GM19238 (cell line): Measurements from ENCODE around the gene AGAP2.
"Not testable (repeated sequence)": the region's sequence is repeated elsewhere in the genome, so short reads cannot be mapped to it uniquely, and the experiment has no call there.

Experiments used
- DNase-seq: peaks from one replicate; pipeline ENCODE4 v3.0.0; 2011; ENCODE audit warnings: low spot score; ENCODE audit not compliant: insufficient read length

Gene AGAP2

GRCh38 chr12:57723630-57723962 is 14.9 kb downstream of the AGAP2 start:
- no peak for DNase-seq

GRCh38 chr12:57722716-57723629 is 15.6 kb downstream of the AGAP2 start:
- no peak for DNase-seq

- DNase-seq = not testable (repeated sequence)
Observed at GRCh38 chr12:57721846-57722608, 16.5 kb downstream of the AGAP2 start.

DNA sequence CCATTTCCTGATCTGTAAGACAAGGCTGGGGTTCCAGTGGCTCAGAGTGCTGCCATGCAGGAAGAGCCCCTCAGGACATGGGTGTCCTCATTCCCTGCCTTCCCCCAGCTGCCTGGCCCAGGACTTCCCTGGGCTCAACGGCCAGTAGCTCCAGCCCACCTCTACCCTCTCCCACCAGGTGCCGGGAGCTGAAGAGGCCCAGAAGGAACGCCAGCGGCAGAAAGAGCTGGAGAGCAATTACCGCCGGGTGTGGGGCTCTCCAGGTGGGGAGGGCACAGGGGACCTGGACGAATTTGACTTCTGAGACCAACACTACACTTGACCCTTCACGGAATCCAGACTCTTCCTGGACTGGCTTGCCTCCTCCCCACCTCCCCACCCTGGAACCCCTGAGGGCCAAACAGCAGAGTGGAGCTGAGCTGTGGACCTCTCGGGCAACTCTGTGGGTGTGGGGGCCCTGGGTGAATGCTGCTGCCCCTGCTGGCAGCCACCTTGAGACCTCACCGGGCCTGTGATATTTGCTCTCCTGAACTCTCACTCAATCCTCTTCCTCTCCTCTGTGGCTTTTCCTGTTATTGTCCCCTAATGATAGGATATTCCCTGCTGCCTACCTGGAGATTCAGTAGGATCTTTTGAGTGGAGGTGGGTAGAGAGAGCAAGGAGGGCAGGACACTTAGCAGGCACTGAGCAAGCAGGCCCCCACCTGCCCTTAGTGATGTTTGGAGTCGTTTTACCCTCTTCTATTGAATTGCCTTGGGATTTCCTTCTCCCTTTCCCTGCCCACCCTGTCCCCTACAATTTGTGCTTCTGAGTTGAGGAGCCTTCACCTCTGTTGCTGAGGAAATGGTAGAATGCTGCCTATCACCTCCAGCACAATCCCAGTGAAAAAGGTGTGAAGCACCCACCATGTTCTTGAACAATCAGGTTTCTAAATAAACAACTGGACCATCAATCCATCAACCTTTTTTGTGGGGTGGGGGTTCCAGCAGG is 17.6 kb downstream of the AGAP2 start:
- DNase-seq = no peak

- no peak for DNase-seq
Observed at GRCh38 chr12:57719777-57720605, 18.6 kb downstream of the AGAP2 start.

GRCh38 chr12:57718641-57719528 is 19.7 kb downstream of the AGAP2 start:
- DNase-seq = no peak

- DNase-seq = no peak
Observed at GRCh38 chr12:57717846-57718640, 20.5 kb downstream of the AGAP2 start.

DNA sequence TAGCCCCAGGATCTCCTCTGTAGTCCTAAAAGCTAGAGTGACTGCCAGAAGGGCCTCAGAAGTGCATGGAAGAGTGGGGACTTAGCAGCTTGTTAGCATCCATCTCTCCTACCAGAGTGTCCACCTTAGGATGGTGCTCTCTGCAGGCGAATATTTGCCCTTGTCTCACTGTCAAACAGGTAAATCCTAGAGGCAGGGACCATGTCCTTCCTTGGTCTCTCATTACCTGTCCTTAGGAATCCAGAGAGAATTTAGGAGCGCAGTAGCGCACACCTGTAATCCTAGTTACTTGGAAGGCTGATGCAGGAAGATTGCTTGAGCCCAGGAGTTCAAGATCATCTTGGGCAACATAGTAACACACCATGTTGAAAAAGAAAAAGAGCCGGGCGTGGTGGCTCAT is 21.4 kb downstream of the AGAP2 start:
- no peak for DNase-seq

DNA sequence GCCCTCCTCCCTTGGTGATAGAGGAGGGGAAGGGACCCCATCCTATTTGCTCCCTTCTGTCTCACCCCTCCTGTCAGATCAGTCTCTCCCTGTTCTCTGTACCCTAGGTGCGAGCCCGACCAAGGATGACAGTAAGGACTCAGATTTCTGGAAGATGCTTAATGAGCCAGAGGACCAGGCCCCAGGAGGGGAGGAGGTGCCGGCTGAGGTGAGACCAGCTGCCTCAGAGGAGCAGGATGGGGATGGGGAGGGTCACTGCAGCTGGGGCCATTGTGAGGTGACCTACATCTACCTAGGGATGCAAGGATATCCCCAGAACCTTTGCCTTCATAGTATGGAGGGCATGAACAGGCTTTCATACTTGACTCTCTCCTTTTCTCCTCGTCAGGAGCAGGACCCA is 22.2 kb downstream of the AGAP2 start:
- DNase-seq = no peak

DNA sequence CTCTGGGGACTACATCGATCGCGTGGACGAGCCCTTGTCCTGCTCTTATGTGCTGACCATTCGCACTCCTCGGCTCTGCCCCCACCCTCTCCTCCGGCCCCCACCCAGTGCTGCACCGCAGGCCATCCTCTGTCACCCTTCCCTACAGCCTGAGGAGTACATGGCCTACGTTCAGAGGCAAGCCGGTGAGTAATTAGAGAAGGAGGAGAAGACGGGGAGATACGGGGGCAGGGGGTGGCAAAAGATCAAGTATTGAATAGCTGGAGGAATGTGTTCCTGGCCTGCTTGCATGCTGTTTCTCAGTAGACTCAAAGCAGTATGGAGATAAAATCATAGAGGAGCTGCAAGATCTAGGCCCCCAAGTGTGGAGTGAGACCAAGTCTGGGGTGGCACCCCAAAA is 22.8 kb downstream of the AGAP2 start:
- no peak for DNase-seq

DNA sequence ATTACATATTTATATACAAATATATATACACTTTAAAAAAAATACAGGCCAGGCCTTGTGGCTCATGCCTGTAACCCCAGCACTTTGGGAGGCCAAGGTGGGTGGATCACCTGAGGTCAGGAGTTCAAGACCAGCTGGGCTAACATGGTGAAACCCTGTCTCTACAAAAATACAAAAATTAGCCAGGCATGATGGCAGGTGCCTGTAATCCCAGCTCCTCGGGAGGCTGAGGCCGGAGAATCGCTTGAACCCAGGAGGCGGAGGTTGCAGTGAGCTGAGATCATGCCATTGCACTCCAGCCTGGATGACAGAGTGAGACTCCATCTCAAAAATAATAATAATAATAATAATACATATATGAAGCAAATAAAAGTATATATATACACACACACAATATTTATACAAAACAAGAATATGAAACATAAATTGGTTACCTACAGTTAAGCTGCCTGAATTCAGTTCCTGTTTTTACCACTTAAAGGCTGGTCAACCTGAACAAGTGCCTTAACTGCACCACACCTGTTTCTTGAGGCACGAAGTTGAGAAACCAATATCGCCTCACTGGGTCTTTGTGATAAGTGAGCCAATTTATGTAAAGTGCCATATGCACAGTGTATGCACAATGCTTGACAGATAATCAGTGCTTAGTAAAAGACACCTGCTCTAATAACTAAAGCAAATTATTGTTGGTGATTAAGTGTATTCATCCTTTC is 23.4 kb downstream of the AGAP2 start:
- DNase-seq = not testable (repeated sequence)

DNA sequence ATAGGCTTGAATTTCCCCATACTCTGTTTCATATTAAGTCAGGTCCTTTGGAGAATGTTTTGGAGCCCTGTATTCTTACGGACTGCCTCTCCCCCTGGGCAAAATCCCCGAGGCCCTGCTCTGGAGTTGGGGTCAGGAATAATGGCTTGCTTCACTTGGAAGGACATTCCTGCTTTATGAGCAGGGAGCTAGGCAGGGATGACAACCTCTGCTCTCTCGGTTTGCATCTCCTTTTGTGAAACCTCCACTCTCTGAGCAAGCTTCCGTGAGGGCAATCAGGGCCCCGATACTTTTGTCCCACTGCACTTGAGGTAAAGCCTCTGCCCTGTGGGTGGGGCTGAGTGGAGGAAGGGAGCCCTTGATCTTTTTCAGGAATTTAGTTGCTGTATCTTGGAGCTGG is 25.3 kb downstream of the AGAP2 start:
- DNase-seq = no peak

DNA sequence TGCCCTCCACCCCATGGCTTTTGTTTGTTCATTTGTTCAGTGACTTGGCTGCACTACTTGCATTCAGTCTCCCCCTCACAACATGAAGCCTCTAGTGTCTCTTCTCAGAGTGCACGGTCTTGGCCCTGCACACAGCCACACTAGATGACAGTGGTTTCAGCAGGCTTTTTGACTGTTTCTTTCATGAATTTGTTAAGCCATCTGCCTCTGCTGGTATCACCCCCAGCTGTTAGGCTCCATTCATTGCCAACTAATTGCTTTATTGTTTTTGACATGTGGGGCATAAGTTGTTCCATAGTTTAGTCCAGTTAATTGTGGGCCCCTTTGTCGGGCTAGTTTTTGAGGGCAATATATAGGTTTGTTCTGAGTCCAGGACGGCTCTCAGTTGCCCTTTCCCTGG is 25.8 kb downstream of the AGAP2 start:
- no peak for DNase-seq

DNA sequence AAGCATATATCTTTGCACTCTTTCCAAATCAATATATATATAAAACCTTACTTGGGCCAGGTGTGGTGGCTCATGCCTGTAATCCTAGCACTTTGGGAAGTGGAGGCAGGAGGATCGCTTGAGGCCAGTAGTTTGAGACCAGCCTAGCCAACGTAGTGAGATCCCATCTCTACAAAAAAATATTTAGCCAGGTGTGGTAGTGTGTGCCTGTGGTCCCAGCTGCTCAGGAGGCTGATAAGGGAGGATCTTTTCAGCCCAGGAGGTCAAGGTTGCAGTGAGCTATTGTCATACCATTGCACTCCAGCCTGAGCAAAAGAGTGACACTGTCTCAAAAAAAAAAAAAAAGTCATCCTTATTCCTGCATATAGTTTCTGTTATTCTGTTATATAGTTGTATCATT is 30.2 kb downstream of the AGAP2 start:
- DNase-seq = no peak

DNA sequence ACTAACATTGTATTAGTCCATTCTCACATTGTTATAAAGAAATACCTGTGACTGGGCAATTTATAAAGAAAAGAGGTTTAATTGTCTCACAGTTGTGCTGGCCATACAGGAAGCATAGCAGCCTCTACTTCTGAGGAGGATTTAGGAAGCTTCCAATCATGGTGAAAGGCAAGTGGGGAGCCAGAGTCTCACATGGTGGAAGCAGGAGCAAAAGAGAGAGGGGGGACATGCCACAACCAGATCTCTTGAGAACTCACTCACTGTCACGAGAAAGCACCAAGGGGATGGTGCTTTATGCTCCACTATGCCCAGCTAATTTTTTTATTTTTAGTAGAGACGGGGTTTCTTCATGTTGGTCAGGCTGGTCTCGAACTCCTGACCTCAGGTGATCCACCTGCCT is 31.3 kb downstream of the AGAP2 start:
- no peak for DNase-seq

- DNase-seq = no peak
Observed at GRCh38 chr12:57700317-57700716, 38.2 kb downstream of the AGAP2 start.

- DNase-seq = no peak
Observed at GRCh38 chr12:57698414-57698813, 40.1 kb downstream of the AGAP2 start.

GRCh38 chr12:57697076-57697475 is 41.5 kb downstream of the AGAP2 start:
- no peak for DNase-seq
